ENCODE measurements around the gene MAMDC4.

MAMDC4 gene

GRCh38 chr9:136896027-136896426 lies 43.9 kb downstream of the MAMDC4 start:
- no peak for DNase-seq

GRCh38 chr9:136898483-136899100 lies 46.4 kb downstream of the MAMDC4 start:
- DNase-seq = no peak

DNA sequence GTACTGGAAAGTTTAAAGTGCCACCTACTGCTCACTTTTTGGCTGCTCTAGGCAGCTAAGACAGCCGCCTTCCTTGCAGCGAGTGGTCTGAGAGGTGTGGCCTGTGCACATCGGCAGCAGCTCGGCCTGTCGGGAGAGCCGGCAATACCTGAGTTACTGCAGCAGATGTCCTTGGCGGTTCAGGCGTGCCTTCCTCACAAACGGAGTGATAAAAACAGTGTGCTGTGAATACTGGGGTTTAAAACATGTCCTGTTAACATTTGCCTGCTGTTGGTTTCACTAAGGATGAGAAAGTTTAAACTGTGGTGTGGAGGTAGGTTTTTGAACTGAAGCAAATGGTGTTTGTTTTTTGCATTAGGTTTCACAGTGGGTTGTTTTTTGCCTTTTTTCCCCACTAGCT lies 47.0 kb downstream of the MAMDC4 start:
- no peak for DNase-seq

- no peak for DNase-seq
Measured at GRCh38 chr9:136900556-136900955, 48.4 kb downstream of the MAMDC4 start.

DNA sequence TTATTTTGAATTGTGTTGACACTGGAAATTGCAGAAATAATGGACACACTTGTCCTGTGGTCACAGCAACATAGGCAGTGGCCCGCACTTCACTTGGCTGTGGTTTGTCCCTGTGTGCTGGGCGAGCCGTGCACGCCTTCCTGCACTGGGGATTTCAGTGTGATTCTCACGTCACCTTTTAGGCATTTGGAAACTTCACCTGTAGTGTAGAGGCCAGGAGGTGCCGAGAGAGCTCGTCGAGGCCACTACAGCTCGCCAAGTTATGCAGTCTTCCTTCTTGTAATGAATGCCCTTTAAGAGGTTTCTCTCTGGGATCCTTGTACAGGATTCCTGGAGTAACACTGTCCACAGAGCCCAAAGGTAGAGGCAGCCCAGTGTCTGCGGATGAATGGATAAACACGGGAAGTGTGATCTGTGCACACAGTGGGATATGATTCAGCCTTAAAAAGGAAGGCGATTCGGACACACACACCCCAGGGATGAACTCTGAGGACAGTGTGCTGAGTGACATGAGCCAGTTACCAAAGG lies 48.9 kb downstream of the MAMDC4 start:
- DNase-seq = no peak

GRCh38 chr9:136901516-136902258 lies 49.5 kb downstream of the MAMDC4 start:
- no peak for DNase-seq

GRCh38 chr9:136902259-136902821 lies 50.2 kb downstream of the MAMDC4 start:
- no peak for DNase-seq

DNA sequence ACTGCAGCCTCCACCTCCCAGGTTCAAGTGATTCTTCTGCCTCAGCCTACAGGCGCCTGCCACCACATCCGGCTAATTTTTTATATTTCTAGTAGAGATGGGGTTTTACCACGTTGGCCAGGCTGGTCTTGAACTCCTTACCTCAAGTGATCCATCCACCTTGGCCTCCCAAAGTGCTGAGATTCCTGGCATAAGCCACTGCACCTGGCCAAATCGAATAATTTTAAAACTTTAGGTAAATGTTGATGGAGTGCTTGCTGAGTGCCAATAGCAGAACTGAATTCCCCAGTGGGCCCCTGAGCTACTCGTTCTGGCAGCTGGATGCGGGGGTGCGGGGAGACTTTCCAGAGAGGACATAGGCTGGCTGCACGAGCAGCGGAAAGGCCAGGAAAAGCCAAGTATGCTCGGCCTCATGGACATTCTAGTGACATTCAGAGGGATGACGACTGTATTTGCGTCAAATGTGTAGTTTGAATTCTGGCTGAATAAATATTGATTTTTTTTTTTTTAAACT lies 51.0 kb downstream of the MAMDC4 start:
- no peak for DNase-seq

DNA sequence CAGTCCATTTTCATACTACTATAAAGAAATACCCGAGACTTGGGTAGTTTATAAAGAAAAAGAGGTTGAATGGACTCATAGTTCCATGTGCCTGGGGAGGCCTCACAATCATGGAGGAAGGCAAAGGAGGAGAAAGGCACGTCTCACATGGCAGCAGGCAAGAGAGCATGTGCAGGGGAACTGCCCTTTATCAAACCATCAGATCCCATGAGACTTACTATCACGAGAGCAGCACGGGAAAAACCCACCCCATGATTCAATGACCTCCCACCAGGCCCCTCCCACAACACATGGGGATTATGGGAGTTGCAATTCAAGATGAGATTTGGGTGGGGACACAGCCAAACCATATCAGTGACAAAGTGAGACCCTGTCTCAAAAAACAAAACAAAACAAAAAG lies 54.1 kb downstream of the MAMDC4 start:
- DNase-seq = no peak

GRCh38 chr9:136907011-136907914 lies 55.1 kb downstream of the MAMDC4 start:
- no peak for DNase-seq

Measured in DMS79 (cell line).